HepG2 (cell line): Measurements from ENCODE around the gene P3H4. TPM values are rescaled to one million over a fixed set of nuclear protein-coding genes. Genes with fewer than 3 reads are reported as not detected.

ENCODE experiments used
- ASH2L ChIP-seq: fragments of 300-600, 200-600 bp; sonication (generic); IDR thresholded peaks from 2 replicates; pipeline ENCODE4 v1.7.0; 2017; ENCODE audit warnings: low read depth, mild to moderate bottlenecking, moderate library complexity, mixed read lengths, low read length; ENCODE audit not compliant: insufficient read length
- CCDC6 ChIP-seq: sonication (generic); formaldehyde crosslinking; IDR thresholded peaks from 2 replicates; pipeline ENCODE4 v1.8.1; 2022; ENCODE audit warnings: mild to moderate bottlenecking, missing genetic modification reagents, moderate library complexity
- GTF2F1 ChIP-seq: fragments of 150-350 bp; IDR thresholded peaks from 2 replicates; pipeline ENCODE4 v1.6.1; 2014; ENCODE audit warnings: low read length
- MBNL3 ChIP-seq: fragments of 250-450 bp; sonication (Bioruptor Pico); conservative IDR thresholded peaks from 2 replicates; pipeline ENCODE4 v1.8.0; 2022; ENCODE audit warnings: mild to moderate bottlenecking, inconsistent platforms
- RFX3 ChIP-seq: IDR thresholded peaks from 2 replicates; pipeline ENCODE4 v1.6.1; 2016; ENCODE audit warnings: missing biosample characterization, missing genetic modification reagents
- ZNF263 ChIP-seq: sonication (generic); formaldehyde crosslinking; IDR thresholded peaks from 2 replicates; pipeline ENCODE4 v1.4.0; 2020; ENCODE audit warnings: missing genetic modification reagents
- polyA plus RNA-seq, 8 experiments: library from polyadenylated mRNA; depleted of rRNA in 3 of 8; stranded (reverse) in 7 of 8; unstranded in 1 of 8; fragments of >200 nt; fragmentation: Illumina TruSeq in 4 of 8; extraction: Trizol in 4 of 8; gene quantifications; 2 replicates each; pipeline versions ENCODE4 v1.2.1 to v1.2.3, GENCODE V29; 2011 to 2016; ENCODE audit warnings: low read depth in 4 of 8, missing spikeins in 1 of 8, mixed read lengths in 1 of 8; ENCODE audit not compliant: insufficient read depth in 1 of 8
- total RNA-seq, 5 experiments: library from RNA; depleted of rRNA; stranded (reverse); fragments of >200 nt; fragmentation: Illumina TruSeq; extraction: Trizol; gene quantifications; 2 replicates each; pipeline ENCODE4 v1.2.3, GENCODE V29; 2016; ENCODE audit warnings: low read depth in 1 of 5
- TF ChIP-seq, protein P1 (sequence below): IDR thresholded peaks from 2 replicates; pipeline ENCODE4 v1.6.1; 2016; ENCODE audit warnings: mild to moderate bottlenecking
- TF ChIP-seq, protein P2 (sequence below): sonication (generic); formaldehyde crosslinking; IDR thresholded peaks from 2 replicates; pipeline ENCODE4 v1.4.0; 2020; ENCODE audit warnings: missing genetic modification reagents, borderline replicate concordance
- TF ChIP-seq, protein P3 (sequence below): sonication (generic); formaldehyde crosslinking; IDR thresholded peaks from 2 replicates; pipeline ENCODE4 v1.5.1; 2020; ENCODE audit warnings: mild to moderate bottlenecking, missing genetic modification reagents, borderline replicate concordance
- TF ChIP-seq, protein P4 (sequence below): sonication (generic); formaldehyde crosslinking; IDR thresholded peaks from 2 replicates; pipeline ENCODE4 v1.4.0; 2020; ENCODE audit warnings: low read depth, mild to moderate bottlenecking, missing genetic modification reagents
- TF ChIP-seq, protein P5 (sequence below): sonication (generic); formaldehyde crosslinking; IDR thresholded peaks from 2 replicates; pipeline ENCODE4 v1.5.0; 2020; ENCODE audit warnings: mild to moderate bottlenecking, missing genetic modification reagents

P3H4 gene
- total and polyA plus RNA-seq, 2 of the 13 experiments (the other 11 are each of a cell fraction or from before 2014, with no cell fraction given) = 37.1 to 50.6 TPM

DNA sequence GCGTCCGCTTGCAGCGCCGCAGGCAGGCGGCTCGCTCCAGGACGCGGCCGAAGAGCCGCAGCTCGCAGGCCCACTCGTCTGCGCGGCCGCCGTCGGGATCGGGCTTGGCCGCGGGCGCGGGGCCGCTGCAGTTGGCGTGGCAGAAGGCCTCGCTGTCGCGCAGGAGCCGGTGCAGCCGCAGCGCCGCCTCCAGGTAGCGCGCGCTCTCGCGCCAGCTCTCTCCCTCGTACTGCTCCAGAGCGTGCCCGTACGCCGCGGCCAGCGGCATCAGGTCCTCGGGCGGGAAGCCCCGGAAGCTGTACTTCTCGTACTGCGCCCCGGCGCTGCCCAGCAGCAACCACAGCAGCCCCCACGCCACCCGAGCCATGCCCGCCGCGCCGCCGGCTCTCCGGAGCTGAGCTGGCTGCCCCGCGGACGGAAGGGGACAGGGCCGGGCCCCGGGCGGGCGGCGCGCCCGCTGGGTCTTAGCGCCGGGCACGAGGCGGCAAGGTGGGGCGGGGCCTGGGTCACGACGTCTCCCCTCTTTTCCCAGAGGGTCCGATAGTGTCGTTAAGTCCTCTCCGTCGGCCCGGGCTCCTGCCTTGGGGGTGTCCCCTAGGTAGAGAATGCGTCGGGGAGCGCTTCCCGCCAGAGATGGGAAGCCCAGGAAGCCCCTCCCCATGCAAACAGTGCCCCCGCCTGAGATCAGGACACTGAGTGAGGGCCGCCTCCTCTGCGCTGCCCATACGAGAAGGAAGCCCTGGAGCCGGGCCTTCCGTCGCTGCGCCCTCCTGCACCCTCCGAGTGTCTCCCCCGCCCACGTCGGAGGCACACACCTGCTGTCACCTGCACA lies at the start of gene P3H4 (continued):
- TF ChIP-seq, protein P1, sequence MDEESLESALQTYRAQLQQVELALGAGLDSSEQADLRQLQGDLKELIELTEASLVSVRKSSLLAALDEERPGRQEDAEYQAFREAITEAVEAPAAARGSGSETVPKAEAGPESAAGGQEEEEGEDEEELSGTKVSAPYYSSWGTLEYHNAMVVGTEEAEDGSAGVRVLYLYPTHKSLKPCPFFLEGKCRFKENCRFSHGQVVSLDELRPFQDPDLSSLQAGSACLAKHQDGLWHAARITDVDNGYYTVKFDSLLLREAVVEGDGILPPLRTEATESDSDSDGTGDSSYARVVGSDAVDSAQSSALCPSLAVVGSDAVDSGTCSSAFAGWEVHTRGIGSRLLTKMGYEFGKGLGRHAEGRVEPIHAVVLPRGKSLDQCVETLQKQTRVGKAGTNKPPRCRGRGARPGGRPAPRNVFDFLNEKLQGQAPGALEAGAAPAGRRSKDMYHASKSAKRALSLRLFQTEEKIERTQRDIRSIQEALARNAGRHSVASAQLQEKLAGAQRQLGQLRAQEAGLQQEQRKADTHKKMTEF (CRISPR knock-in tag) = peak; percentile 26; the same call in 1 of the 2 replicates
- TF ChIP-seq RFX3 (CRISPR knock-in tag) (no peak), MBNL3 (CRISPR knock-in tag) (no peak), ZNF263 (CRISPR knock-in tag) (peak; percentile 57; the same call in 1 of the 2 replicates), CCDC6 (CRISPR knock-in tag) (peak; percentile 76; the same call in 1 of the 2 replicates), ASH2L (peak; percentile 64), GTF2F1 (no peak)
- TF ChIP-seq, protein P2, sequence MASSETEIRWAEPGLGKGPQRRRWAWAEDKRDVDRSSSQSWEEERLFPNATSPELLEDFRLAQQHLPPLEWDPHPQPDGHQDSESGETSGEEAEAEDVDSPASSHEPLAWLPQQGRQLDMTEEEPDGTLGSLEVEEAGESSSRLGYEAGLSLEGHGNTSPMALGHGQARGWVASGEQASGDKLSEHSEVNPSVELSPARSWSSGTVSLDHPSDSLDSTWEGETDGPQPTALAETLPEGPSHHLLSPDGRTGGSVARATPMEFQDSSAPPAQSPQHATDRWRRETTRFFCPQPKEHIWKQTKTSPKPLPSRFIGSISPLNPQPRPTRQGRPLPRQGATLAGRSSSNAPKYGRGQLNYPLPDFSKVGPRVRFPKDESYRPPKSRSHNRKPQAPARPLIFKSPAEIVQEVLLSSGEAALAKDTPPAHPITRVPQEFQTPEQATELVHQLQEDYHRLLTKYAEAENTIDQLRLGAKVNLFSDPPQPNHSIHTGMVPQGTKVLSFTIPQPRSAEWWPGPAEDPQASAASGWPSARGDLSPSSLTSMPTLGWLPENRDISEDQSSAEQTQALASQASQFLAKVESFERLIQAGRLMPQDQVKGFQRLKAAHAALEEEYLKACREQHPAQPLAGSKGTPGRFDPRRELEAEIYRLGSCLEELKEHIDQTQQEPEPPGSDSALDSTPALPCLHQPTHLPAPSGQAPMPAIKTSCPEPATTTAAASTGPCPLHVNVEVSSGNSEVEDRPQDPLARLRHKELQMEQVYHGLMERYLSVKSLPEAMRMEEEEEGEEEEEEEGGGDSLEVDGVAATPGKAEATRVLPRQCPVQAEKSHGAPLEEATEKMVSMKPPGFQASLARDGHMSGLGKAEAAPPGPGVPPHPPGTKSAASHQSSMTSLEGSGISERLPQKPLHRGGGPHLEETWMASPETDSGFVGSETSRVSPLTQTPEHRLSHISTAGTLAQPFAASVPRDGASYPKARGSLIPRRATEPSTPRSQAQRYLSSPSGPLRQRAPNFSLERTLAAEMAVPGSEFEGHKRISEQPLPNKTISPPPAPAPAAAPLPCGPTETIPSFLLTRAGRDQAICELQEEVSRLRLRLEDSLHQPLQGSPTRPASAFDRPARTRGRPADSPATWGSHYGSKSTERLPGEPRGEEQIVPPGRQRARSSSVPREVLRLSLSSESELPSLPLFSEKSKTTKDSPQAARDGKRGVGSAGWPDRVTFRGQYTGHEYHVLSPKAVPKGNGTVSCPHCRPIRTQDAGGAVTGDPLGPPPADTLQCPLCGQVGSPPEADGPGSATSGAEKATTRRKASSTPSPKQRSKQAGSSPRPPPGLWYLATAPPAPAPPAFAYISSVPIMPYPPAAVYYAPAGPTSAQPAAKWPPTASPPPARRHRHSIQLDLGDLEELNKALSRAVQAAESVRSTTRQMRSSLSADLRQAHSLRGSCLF (CRISPR knock-in tag) = no peak
- TF ChIP-seq, protein P3, sequence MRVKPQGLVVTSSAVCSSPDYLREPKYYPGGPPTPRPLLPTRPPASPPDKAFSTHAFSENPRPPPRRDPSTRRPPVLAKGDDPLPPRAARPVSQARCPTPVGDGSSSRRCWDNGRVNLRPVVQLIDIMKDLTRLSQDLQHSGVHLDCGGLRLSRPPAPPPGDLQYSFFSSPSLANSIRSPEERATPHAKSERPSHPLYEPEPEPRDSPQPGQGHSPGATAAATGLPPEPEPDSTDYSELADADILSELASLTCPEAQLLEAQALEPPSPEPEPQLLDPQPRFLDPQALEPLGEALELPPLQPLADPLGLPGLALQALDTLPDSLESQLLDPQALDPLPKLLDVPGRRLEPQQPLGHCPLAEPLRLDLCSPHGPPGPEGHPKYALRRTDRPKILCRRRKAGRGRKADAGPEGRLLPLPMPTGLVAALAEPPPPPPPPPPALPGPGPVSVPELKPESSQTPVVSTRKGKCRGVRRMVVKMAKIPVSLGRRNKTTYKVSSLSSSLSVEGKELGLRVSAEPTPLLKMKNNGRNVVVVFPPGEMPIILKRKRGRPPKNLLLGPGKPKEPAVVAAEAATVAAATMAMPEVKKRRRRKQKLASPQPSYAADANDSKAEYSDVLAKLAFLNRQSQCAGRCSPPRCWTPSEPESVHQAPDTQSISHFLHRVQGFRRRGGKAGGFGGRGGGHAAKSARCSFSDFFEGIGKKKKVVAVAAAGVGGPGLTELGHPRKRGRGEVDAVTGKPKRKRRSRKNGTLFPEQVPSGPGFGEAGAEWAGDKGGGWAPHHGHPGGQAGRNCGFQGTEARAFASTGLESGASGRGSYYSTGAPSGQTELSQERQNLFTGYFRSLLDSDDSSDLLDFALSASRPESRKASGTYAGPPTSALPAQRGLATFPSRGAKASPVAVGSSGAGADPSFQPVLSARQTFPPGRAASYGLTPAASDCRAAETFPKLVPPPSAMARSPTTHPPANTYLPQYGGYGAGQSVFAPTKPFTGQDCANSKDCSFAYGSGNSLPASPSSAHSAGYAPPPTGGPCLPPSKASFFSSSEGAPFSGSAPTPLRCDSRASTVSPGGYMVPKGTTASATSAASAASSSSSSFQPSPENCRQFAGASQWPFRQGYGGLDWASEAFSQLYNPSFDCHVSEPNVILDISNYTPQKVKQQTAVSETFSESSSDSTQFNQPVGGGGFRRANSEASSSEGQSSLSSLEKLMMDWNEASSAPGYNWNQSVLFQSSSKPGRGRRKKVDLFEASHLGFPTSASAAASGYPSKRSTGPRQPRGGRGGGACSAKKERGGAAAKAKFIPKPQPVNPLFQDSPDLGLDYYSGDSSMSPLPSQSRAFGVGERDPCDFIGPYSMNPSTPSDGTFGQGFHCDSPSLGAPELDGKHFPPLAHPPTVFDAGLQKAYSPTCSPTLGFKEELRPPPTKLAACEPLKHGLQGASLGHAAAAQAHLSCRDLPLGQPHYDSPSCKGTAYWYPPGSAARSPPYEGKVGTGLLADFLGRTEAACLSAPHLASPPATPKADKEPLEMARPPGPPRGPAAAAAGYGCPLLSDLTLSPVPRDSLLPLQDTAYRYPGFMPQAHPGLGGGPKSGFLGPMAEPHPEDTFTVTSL = no peak
- TF ChIP-seq, protein P4, sequence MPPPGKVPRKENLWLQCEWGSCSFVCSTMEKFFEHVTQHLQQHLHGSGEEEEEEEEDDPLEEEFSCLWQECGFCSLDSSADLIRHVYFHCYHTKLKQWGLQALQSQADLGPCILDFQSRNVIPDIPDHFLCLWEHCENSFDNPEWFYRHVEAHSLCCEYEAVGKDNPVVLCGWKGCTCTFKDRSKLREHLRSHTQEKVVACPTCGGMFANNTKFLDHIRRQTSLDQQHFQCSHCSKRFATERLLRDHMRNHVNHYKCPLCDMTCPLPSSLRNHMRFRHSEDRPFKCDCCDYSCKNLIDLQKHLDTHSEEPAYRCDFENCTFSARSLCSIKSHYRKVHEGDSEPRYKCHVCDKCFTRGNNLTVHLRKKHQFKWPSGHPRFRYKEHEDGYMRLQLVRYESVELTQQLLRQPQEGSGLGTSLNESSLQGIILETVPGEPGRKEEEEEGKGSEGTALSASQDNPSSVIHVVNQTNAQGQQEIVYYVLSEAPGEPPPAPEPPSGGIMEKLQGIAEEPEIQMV (CRISPR knock-in tag) = peak; percentile 74; the same call in 1 of the 2 replicates
- TF ChIP-seq, protein P5, sequence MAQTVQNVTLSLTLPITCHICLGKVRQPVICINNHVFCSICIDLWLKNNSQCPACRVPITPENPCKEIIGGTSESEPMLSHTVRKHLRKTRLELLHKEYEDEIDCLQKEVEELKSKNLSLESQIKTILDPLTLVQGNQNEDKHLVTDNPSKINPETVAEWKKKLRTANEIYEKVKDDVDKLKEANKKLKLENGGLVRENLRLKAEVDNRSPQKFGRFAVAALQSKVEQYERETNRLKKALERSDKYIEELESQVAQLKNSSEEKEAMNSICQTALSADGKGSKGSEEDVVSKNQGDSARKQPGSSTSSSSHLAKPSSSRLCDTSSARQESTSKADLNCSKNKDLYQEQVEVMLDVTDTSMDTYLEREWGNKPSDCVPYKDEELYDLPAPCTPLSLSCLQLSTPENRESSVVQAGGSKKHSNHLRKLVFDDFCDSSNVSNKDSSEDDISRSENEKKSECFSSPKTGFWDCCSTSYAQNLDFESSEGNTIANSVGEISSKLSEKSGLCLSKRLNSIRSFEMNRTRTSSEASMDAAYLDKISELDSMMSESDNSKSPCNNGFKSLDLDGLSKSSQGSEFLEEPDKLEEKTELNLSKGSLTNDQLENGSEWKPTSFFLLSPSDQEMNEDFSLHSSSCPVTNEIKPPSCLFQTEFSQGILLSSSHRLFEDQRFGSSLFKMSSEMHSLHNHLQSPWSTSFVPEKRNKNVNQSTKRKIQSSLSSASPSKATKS (CRISPR knock-in tag) = no peak
